Measurements from ENCODE around the gene B4GALT5.

DNA sequence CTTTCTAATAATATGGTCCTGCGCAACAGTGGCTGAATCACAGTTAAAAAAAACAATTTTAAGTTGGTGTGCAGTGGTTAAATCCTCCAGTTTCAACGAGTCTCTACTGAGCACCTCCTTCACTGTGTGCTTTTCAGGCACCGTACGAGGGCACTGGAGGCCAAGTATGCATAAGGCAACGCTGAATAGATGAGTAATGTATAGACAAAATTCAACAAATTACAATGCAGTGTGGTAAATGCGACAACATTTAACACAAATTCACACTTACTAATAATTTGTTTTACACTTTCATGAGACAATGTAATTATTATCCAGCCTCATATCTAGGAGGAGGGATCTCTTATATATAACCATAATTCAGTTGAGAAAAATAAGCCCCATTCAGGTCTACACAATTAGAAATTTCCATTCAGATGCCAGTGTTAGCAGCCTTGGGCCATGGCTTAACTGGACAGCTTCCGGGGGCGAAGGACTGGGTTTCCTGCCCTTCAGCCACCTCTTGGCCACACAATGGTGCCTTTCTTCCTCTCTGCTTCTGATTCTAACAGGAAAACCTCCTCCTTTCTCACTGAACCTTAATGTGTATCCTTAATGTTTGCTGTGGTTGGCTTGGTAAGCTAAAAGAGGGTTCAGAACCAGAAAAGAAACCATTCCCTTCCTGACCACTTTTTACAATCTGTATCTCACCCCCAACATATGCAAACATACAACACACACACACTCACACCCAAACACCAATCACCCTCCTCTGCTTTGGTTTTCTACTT lies 51.9 kb downstream of the B4GALT5 start:
- TF ChIP-seq, protein P1, sequence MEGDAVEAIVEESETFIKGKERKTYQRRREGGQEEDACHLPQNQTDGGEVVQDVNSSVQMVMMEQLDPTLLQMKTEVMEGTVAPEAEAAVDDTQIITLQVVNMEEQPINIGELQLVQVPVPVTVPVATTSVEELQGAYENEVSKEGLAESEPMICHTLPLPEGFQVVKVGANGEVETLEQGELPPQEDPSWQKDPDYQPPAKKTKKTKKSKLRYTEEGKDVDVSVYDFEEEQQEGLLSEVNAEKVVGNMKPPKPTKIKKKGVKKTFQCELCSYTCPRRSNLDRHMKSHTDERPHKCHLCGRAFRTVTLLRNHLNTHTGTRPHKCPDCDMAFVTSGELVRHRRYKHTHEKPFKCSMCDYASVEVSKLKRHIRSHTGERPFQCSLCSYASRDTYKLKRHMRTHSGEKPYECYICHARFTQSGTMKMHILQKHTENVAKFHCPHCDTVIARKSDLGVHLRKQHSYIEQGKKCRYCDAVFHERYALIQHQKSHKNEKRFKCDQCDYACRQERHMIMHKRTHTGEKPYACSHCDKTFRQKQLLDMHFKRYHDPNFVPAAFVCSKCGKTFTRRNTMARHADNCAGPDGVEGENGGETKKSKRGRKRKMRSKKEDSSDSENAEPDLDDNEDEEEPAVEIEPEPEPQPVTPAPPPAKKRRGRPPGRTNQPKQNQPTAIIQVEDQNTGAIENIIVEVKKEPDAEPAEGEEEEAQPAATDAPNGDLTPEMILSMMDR (IDR thresholded peaks at IDR 0.05; ENCODE audit: insufficient read depth, low read length), result no peak
- TF ChIP-seq SPI1 (IDR thresholded peaks at IDR 0.05; ENCODE audit: borderline replicate concordance, low read depth) (no peak), POLR2AphosphoS5 (IDR thresholded peaks at IDR 0.05; ENCODE audit: low read depth) (no peak)
